Cardiac muscle cell (in vitro differentiated cells and primary cell): ENCODE measurements around the gene RHBDL3. TPM values are rescaled to one million over a fixed set of nuclear protein-coding genes. Genes with fewer than 3 reads are reported as not detected.

Experiments used
- DNase-seq, 2 donors: peaks; one replicate each; pipeline versions ENCODE4 v3.0.0 to v3.0.0-alpha.2; 2010 to 2017; ENCODE audit warnings: low read depth in 1 of 2, low spot score in 1 of 2
- H3K27ac ChIP-seq: fragments of 200-600 bp; sonication (generic); 2 replicates; pipeline ENCODE4 v1.5.1; 2016
- H3K27me3 ChIP-seq: fragments of 200-600 bp; sonication (generic); 2 replicates; pipeline ENCODE4 v1.6.0; 2016; ENCODE audit warnings: control low read depth
- H3K36me3 ChIP-seq: fragments of 200-600 bp; sonication (generic); 2 replicates; pipeline ENCODE4 v1.5.1; 2016; ENCODE audit warnings: control low read depth
- H3K4me1 ChIP-seq: fragments of 200-600 bp; sonication (generic); 2 replicates; pipeline ENCODE4 v1.8.1; 2017; ENCODE audit warnings: low read depth, mild to moderate bottlenecking, mixed run types
- H3K4me3 ChIP-seq: fragments of 200-600 bp; sonication (generic); 2 replicates; pipeline ENCODE4 v1.5.1; 2016; ENCODE audit warnings: mild to moderate bottlenecking
- H3K9me3 ChIP-seq: fragments of 200-600 bp; sonication (generic); 2 replicates; pipeline ENCODE4 v1.5.1; 2017; ENCODE audit warnings: low read depth, mild to moderate bottlenecking, control low read depth
- polyA plus RNA-seq: library from polyadenylated mRNA; unstranded; fragments of >200 nt; fragmentation: Nextera tagmentation; extraction: Ambion mirVana; gene quantifications from 2 replicates; pipeline ENCODE4 v1.2.1, GENCODE V29; 2016
- total RNA-seq: library from RNA; depleted of rRNA; stranded (reverse); fragments of >200 nt; gene quantifications from 2 replicates; pipeline ENCODE4 v1.2.3, GENCODE V29; 2016
- TF ChIP-seq, protein P1 (sequence below): IDR thresholded peaks from 2 replicates; pipeline ENCODE4 v1.5.1; 2012; ENCODE audit warnings: low read depth, mild to moderate bottlenecking, low read length

The RHBDL3 gene
- total and polyA plus RNA-seq, 2 experiments from 2014 or later = 0.09 TPM; not detected in 1

- DNase-seq = no peak
- TF ChIP-seq, protein P1, sequence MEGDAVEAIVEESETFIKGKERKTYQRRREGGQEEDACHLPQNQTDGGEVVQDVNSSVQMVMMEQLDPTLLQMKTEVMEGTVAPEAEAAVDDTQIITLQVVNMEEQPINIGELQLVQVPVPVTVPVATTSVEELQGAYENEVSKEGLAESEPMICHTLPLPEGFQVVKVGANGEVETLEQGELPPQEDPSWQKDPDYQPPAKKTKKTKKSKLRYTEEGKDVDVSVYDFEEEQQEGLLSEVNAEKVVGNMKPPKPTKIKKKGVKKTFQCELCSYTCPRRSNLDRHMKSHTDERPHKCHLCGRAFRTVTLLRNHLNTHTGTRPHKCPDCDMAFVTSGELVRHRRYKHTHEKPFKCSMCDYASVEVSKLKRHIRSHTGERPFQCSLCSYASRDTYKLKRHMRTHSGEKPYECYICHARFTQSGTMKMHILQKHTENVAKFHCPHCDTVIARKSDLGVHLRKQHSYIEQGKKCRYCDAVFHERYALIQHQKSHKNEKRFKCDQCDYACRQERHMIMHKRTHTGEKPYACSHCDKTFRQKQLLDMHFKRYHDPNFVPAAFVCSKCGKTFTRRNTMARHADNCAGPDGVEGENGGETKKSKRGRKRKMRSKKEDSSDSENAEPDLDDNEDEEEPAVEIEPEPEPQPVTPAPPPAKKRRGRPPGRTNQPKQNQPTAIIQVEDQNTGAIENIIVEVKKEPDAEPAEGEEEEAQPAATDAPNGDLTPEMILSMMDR = no peak
- H3K36me3 ChIP-seq = peaks cover 13% of the 10 kb centered on the region
- no peaks in the 10 kb centered on the region for H3K27me3 ChIP-seq
- H3K4me3 ChIP-seq = no peak overlapping the region
- H3K27ac ChIP-seq = no peak overlapping the region
- no peaks in the 10 kb centered on the region for H3K4me1 ChIP-seq
- no peaks in the 10 kb centered on the region for H3K9me3 ChIP-seq
Observed at GRCh38 chr17:32327911-32328310, 62.3 kb downstream of the RHBDL3 start.

DNA sequence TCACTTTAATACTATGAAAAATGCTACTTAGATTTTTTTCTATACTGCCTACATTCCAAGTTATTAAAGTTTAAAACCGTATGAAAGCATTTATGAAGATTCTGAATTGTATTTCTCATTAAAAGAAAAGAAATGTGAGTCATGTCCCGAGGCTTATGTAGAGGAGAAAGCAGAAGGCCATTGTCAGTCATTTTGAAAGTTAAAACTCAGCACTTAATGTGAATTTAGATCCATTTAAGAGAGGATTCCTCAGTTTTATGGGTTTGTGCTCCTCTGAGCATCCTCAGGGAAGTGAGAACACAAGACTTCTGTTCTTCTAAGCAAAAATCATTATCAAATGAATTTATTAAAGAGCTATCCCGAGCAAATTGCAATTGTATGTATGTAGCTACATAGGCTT lies 64.5 kb downstream of the RHBDL3 start:
- no peaks in the 10 kb centered on the region for H3K9me3 ChIP-seq
- no peak overlapping the region for H3K4me3 ChIP-seq
- no peak overlapping the region for H3K27ac ChIP-seq
- peaks cover 36% of the 10 kb centered on the region for H3K36me3 ChIP-seq
- H3K27me3 ChIP-seq = no peaks in the 10 kb centered on the region
- DNase-seq = no peak
- no peaks in the 10 kb centered on the region for H3K4me1 ChIP-seq
- TF ChIP-seq, protein P1 = no peak

GRCh38 chr17:32331243-32332040 lies 65.8 kb downstream of the RHBDL3 start:
- H3K4me1 ChIP-seq = no peaks in the 10 kb centered on the region
- TF ChIP-seq, protein P1 = no peak
- H3K9me3 ChIP-seq = no peaks in the 10 kb centered on the region
- DNase-seq = peak in 1 of 2 donors; percentile 57
- no peaks in the 10 kb centered on the region for H3K27me3 ChIP-seq
- H3K36me3 ChIP-seq = peaks cover 49% of the 10 kb centered on the region
- no peak overlapping the region for H3K4me3 ChIP-seq
- no peak overlapping the region for H3K27ac ChIP-seq

GRCh38 chr17:32333187-32333586 lies 67.6 kb downstream of the RHBDL3 start:
- Histone ChIP-seq H3K27ac (no peak overlapping the region), H3K27me3 (no peaks in the 10 kb centered on the region), H3K4me1 (no peaks in the 10 kb centered on the region), H3K4me3 (no peak overlapping the region), H3K36me3 (peaks cover 64% of the 10 kb centered on the region), H3K9me3 (no peaks in the 10 kb centered on the region)
- no peak for DNase-seq
- TF ChIP-seq, protein P1 = no peak

- Histone ChIP-seq H3K27ac (no peak overlapping the region), H3K9me3 (no peaks in the 10 kb centered on the region), H3K27me3 (no peaks in the 10 kb centered on the region), H3K36me3 (peaks cover 72% of the 10 kb centered on the region), H3K4me3 (no peak overlapping the region), H3K4me1 (no peaks in the 10 kb centered on the region)
- TF ChIP-seq, protein P1 = no peak
- DNase-seq = no peak
Observed at GRCh38 chr17:32335046-32335445, 69.4 kb downstream of the RHBDL3 start.
